ENCODE results near the gene MNAT1.

GRCh38 chr14:60839657-60840056 lies 105.1 kb downstream of the MNAT1 start:
- TF ChIP-seq ZNF274 (IDR thresholded peaks at IDR 0.05; ENCODE audit: low read length) (no peak), ZNF274 (tag by site-specific recombination; IDR thresholded peaks at IDR 0.05; ENCODE audit: borderline replicate concordance) (no peak), CTCF (tag by site-specific recombination; IDR thresholded peaks at IDR 0.05) (no peak), YY1 (tag by site-specific recombination; IDR thresholded peaks at IDR 0.05) (no peak), YY2 (tag by site-specific recombination; IDR thresholded peaks at IDR 0.05) (no peak), ZNF184 (tag by site-specific recombination; IDR thresholded peaks at IDR 0.05) (no peak), ZNF639 (tag by site-specific recombination; IDR thresholded peaks at IDR 0.05) (no peak), PBX3 (CRISPR knock-in tag; IDR thresholded peaks at IDR 0.05) (no peak)

All from HEK293 (cell line).